ENCODE data around the gene NR3C1. TPM values are rescaled to one million over a fixed set of nuclear protein-coding genes. Genes with fewer than 3 reads are reported as not detected.

Gene NR3C1
- total RNA-seq, 1 experiment from 2014 or later = 31.4 TPM

GRCh38 chr5:143398053-143398355 is 5.5 kb downstream of the NR3C1 start:
- Histone ChIP-seq H2AK5ac (ENCODE audit: insufficient read length, low read length) (no peak overlapping the region), H3K23ac (ENCODE audit: insufficient read length, low read depth, low read length) (no peak overlapping the region), H4K5ac (ENCODE audit: insufficient read length, low read depth, low read length) (no peak overlapping the region), H2BK12ac (ENCODE audit: insufficient read length, low read depth, low read length) (no peak overlapping the region), H4K8ac (replicated peaks; ENCODE audit: insufficient read length, low read depth, low read length) (no peak overlapping the region), H3K9ac (ENCODE audit: extremely low read depth, insufficient read length, low read length) (no peak overlapping the region), H3K14ac (ENCODE audit: insufficient read depth, low read length) (no peak overlapping the region), H2BK5ac (ENCODE audit: insufficient read length, low read length) (no peak overlapping the region), H3T11ph (ENCODE audit: low read length) (no peak overlapping the region), H3K4me1 (ENCODE audit: insufficient read depth, low read length) (peaks cover 8% of the 10 kb centered on the region), H3K4ac (ENCODE audit: low read depth, low read length) (no peak overlapping the region), H3K9me3 (ENCODE audit: control insufficient read depth, low read depth, low read length) (no peaks in the 10 kb centered on the region), H2BK15ac (ENCODE audit: low read depth, low read length) (no peak overlapping the region), H2AFZ (ENCODE audit: low read length) (no peak overlapping the region), H3K18ac (ENCODE audit: insufficient read length, low read depth, low read length) (no peak overlapping the region), H4K91ac (ENCODE audit: insufficient read length, low read depth, low read length) (no peak overlapping the region), H3K79me2 (ENCODE audit: insufficient read depth, low read length) (no peaks in the 10 kb centered on the region), H3K27ac (ENCODE audit: insufficient read length, low read depth, low read length) (no peak overlapping the region), H3K4me2 (ENCODE audit: insufficient read depth, insufficient read length, low read length) (no peak overlapping the region), H4K20me1 (ENCODE audit: control insufficient read depth, insufficient read depth, insufficient read length) (no peaks in the 10 kb centered on the region), H2BK20ac (ENCODE audit: low read depth, low read length, poor library complexity, severe bottlenecking) (no peak overlapping the region), H3K23me2 (ENCODE audit: insufficient read length, low read depth, low read length, poor library complexity, severe bottlenecking) (peaks cover 11% of the 10 kb centered on the region), H3K27me3 (ENCODE audit: insufficient read depth, low read length) (peaks cover 10% of the 10 kb centered on the region; the same call in 1 of the 2 replicates), H3K56ac (ENCODE audit: insufficient read length, low read depth, low read length) (no peak overlapping the region), H2BK120ac (ENCODE audit: low read depth, low read length, poor library complexity, severe bottlenecking) (no peak overlapping the region), H3K79me1 (ENCODE audit: insufficient read depth, low read depth, low read length, poor library complexity, severe bottlenecking) (no peaks in the 10 kb centered on the region)
- TF ChIP-seq CTCF (conservative IDR thresholded peaks at IDR 0.05) = no peak
- DNase-seq = no peak
- Mint-ChIP-seq H3K4me3 (peak overlapping the region; percentile 34 to 74; a peak in 3 of 5 replicates), H3K27me3 (ENCODE audit: low read depth) (peaks cover 21% of the 10 kb centered on the region), H3K36me3 (ENCODE audit: insufficient read depth in 1 of 3, low read depth in 3 of 3) (peaks cover 0 to 12% (median 0%) of the 10 kb centered on the region in 3 experiments; a peak in 2 of 7 replicates), H3K27ac (peak overlapping the region in 2 of 3 experiments; percentile 34 to 87; a peak in 1 of 7 replicates), H3K4me1 (peaks cover 76 to 81% of the 10 kb centered on the region in 2 experiments), H3K9me3 (no peaks in the 10 kb centered on the region)
- WGBS (ENCODE audit: extremely low coverage, insufficient read length, low lambda C conversion rate) = no CpG with 5 or more reads among the region's 2 CpGs

Data from H9 (cell line).